KMS-11 (cell line): Measurements from ENCODE around the gene PACSIN1.

Source experiments
- H2AFZ ChIP-seq: fragments of 200-600 bp; sonication (generic); 2 replicates; pipeline ENCODE4 v1.6.1; 2016; ENCODE audit warnings: antibody characterized with exemption, mixed run types, low read depth
- H3K27ac ChIP-seq: fragments of 200-600 bp; sonication (generic); 2 replicates; pipeline ENCODE4 v1.6.1; 2016; ENCODE audit warnings: mild to moderate bottlenecking, mixed run types
- H3K27me3 ChIP-seq: fragments of 200-600 bp; sonication (generic); 2 replicates; pipeline ENCODE4 v1.6.1; 2017; ENCODE audit warnings: mild to moderate bottlenecking, low read depth, mixed run types, moderate library complexity; ENCODE audit not compliant: insufficient read depth
- H3K36me3 ChIP-seq: fragments of 200-600 bp; sonication (generic); 2 replicates; pipeline ENCODE4 v1.6.1; 2017; ENCODE audit warnings: mild to moderate bottlenecking, mixed run types; ENCODE audit not compliant: insufficient read depth
- H3K4me1 ChIP-seq: fragments of 200-600 bp; sonication (generic); 2 replicates; pipeline ENCODE4 v1.6.1; 2016; ENCODE audit warnings: mild to moderate bottlenecking, low read depth, mixed run types; ENCODE audit not compliant: poor library complexity, severe bottlenecking
- H3K4me2 ChIP-seq: fragments of 200-600 bp; sonication (generic); 2 replicates; pipeline ENCODE4 v1.7.0; 2016; ENCODE audit warnings: mild to moderate bottlenecking, mixed run types
- H3K4me3 ChIP-seq: fragments of 200-600 bp; sonication (generic); IDR thresholded peaks from 2 replicates; pipeline ENCODE4 v1.6.1; 2017; ENCODE audit warnings: low read depth, low read length, mixed read lengths; ENCODE audit not compliant: insufficient read depth
- H3K79me2 ChIP-seq: fragments of 200-600 bp; sonication (generic); 2 replicates; pipeline ENCODE4 v1.6.1; 2016; ENCODE audit warnings: low read depth, mixed run types; ENCODE audit not compliant: insufficient read depth
- H3K9ac ChIP-seq: fragments of 200-600 bp; sonication (generic); 2 replicates; pipeline ENCODE4 v1.6.1; 2016; ENCODE audit warnings: mild to moderate bottlenecking, mixed run types
- H4K20me1 ChIP-seq: fragments of 200-600 bp; sonication (generic); 2 replicates; pipeline ENCODE4 v1.6.1; 2016; ENCODE audit warnings: mild to moderate bottlenecking, mixed run types; ENCODE audit not compliant: insufficient read depth
- TF ChIP-seq, protein P1 (sequence below): fragments of 200-600 bp; sonication (generic); conservative IDR thresholded peaks from 2 replicates; pipeline ENCODE4 v1.6.1; 2017; ENCODE audit warnings: low read depth, mild to moderate bottlenecking, antibody characterized with exemption, low read length, moderate library complexity, mixed read lengths

Gene PACSIN1

GRCh38 chr6:34560366-34561226 lies 94.7 kb downstream of the PACSIN1 start:
- H3K27ac ChIP-seq, result no peak overlapping the region
- H3K79me2 ChIP-seq, result no peaks in the 10 kb centered on the region
- no peaks in the 10 kb centered on the region for H3K27me3 ChIP-seq
- no peak overlapping the region for H3K9ac ChIP-seq
- H3K4me3 ChIP-seq, result no peak overlapping the region
- H3K4me2 ChIP-seq, result no peak overlapping the region
- H3K4me1 ChIP-seq, result no peaks in the 10 kb centered on the region
- no peaks in the 10 kb centered on the region for H4K20me1 ChIP-seq
- TF ChIP-seq, protein P1, sequence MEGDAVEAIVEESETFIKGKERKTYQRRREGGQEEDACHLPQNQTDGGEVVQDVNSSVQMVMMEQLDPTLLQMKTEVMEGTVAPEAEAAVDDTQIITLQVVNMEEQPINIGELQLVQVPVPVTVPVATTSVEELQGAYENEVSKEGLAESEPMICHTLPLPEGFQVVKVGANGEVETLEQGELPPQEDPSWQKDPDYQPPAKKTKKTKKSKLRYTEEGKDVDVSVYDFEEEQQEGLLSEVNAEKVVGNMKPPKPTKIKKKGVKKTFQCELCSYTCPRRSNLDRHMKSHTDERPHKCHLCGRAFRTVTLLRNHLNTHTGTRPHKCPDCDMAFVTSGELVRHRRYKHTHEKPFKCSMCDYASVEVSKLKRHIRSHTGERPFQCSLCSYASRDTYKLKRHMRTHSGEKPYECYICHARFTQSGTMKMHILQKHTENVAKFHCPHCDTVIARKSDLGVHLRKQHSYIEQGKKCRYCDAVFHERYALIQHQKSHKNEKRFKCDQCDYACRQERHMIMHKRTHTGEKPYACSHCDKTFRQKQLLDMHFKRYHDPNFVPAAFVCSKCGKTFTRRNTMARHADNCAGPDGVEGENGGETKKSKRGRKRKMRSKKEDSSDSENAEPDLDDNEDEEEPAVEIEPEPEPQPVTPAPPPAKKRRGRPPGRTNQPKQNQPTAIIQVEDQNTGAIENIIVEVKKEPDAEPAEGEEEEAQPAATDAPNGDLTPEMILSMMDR, result no peak
- no peaks in the 10 kb centered on the region for H3K36me3 ChIP-seq
- H2AFZ ChIP-seq, result no peak overlapping the region

- no peaks in the 10 kb centered on the region for H3K79me2 ChIP-seq
- H3K4me2 ChIP-seq, result no peak overlapping the region
- H3K9ac ChIP-seq, result no peak overlapping the region
- H4K20me1 ChIP-seq, result no peaks in the 10 kb centered on the region
- H2AFZ ChIP-seq, result no peak overlapping the region
- no peaks in the 10 kb centered on the region for H3K27me3 ChIP-seq
- H3K27ac ChIP-seq, result no peak overlapping the region
- no peak overlapping the region for H3K4me3 ChIP-seq
- H3K4me1 ChIP-seq, result no peaks in the 10 kb centered on the region
- TF ChIP-seq, protein P1, result no peak
- no peaks in the 10 kb centered on the region for H3K36me3 ChIP-seq
These were observed 95.3 kb downstream of the PACSIN1 start for GRCh38 chr6:34561227-34561530.

GRCh38 chr6:34562350-34562749 lies 96.5 kb downstream of the PACSIN1 start:
- H4K20me1 ChIP-seq, result no peaks in the 10 kb centered on the region
- no peaks in the 10 kb centered on the region for H3K4me1 ChIP-seq
- H3K4me3 ChIP-seq, result no peak overlapping the region
- H3K27me3 ChIP-seq, result no peaks in the 10 kb centered on the region
- H3K27ac ChIP-seq, result no peak overlapping the region
- H3K79me2 ChIP-seq, result no peaks in the 10 kb centered on the region
- no peaks in the 10 kb centered on the region for H3K36me3 ChIP-seq
- H3K9ac ChIP-seq, result no peak overlapping the region
- no peak overlapping the region for H2AFZ ChIP-seq
- H3K4me2 ChIP-seq, result no peak overlapping the region
- TF ChIP-seq, protein P1, result no peak

DNA sequence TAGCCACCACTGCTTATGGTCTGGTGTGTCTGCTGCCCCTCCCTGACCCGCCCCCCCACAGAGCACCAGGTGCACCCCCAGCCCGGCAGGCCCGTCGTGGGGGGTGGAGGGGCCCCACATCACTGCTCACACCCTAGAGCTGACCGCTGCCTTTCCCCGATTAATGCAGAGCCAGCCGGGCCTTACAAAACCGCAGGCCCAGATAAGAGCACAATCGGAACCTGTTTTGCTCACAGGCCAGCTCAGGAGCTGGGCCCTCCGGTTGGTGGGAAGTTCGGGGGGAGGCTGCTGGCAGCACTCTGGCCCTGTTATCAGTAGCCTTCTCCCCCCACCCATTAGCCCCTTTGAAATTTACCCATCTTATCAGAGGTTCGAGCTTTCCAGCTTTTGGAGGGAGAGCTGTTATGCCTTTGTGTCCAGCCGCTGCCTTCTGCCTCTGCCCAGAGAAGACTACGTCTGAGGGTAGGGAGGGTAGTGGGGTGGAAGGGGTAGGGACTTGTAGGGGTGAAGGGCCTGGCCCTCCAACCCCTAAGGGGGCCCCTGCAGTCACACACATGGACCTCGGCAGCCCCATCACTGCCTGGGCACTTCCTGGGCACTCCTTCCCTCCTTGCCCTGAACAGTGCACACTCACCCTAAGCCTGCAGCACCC lies 97.1 kb downstream of the PACSIN1 start:
- no peak overlapping the region for H2AFZ ChIP-seq
- H3K4me2 ChIP-seq, result no peak overlapping the region
- no peak overlapping the region for H3K4me3 ChIP-seq
- no peaks in the 10 kb centered on the region for H3K4me1 ChIP-seq
- no peaks in the 10 kb centered on the region for H3K27me3 ChIP-seq
- H4K20me1 ChIP-seq, result no peaks in the 10 kb centered on the region
- TF ChIP-seq, protein P1, result no peak
- H3K27ac ChIP-seq, result no peak overlapping the region
- no peaks in the 10 kb centered on the region for H3K79me2 ChIP-seq
- no peak overlapping the region for H3K9ac ChIP-seq
- no peaks in the 10 kb centered on the region for H3K36me3 ChIP-seq
